Testis (tissue), 3 donors: Measurements from ENCODE around the gene TMBIM6. TPM values are rescaled to one million over a fixed set of nuclear protein-coding genes. Genes with fewer than 3 reads are reported as not detected.

Experiments
- DNase-seq: peaks from one replicate; pipeline ENCODE4 v3.0.0-alpha.2; 2019
- H3K27ac ChIP-seq, 2 donors: fragments of 200-600 bp; sonication (generic); one replicate each; pipeline ENCODE4 v1.5.1; 2019
- H3K27me3 ChIP-seq: fragments of 200-600 bp; sonication (generic); one replicate; pipeline ENCODE4 v1.5.1; 2019
- H3K36me3 ChIP-seq: fragments of 200-600 bp; sonication (generic); one replicate; pipeline ENCODE4 v1.5.1; 2017; ENCODE audit warnings: low read depth; ENCODE audit errors: missing control alignments
- H3K4me1 ChIP-seq: fragments of 200-600 bp; sonication (generic); one replicate; pipeline ENCODE4 v1.5.1; 2019
- H3K4me3 ChIP-seq, 2 donors: fragments of 200-600 bp; sonication (generic); one replicate each; pipeline ENCODE4 v1.5.1; 2017 to 2019
- H3K9me3 ChIP-seq: fragments of 200-600 bp; sonication (generic); one replicate; pipeline ENCODE4 v1.5.1; 2017
- POLR2A ChIP-seq: fragments of 450-650 bp; IDR thresholded peaks from one replicate; pipeline ENCODE4 v1.6.1; 2017; ENCODE audit warnings: antibody characterized with exemption, mild to moderate bottlenecking, moderate library complexity
- WGBS, 2 donors: methylation state at CpG; one replicate each; pipeline ENCODE4 v1.1.5; 2018; 5-methylcytosine and 5-hydroxymethylcytosine counted together
- intact Hi-C: fragments of 100-400 bp; cut with DNase I; formaldehyde crosslinking; loops from one replicate; pipeline ENCODE4 v1.15.1; 2023; ENCODE audit warnings: low total_unique reads
- polyA plus RNA-seq: library from polyadenylated mRNA; stranded (reverse); fragments of 350-450 nt; fragmentation: Illumina TruSeq; extraction: RNeasy Lipid Tissue Mini Kit (QIAGEN cat#74804); gene quantifications from one replicate; pipeline ENCODE4 v1.2.3, GENCODE V29; 2014; ENCODE audit warnings: low read depth, low replicate concordance; ENCODE audit not compliant: insufficient read depth
- small RNA-seq, 2 donors: library from RNA; depleted of rRNA; stranded (forward); fragments of <200 nt; gene quantifications; one replicate each; pipeline ENCODE3, GENCODE V24; 2016
- total RNA-seq, 2 donors: library from RNA; depleted of rRNA; stranded (reverse); fragments of >200 nt; gene quantifications; one replicate each; pipeline ENCODE4 v1.2.3, GENCODE V29; 2016
- TF ChIP-seq, protein P1 (sequence below), 3 experiments: fragments of 450-650 bp in 2 of 3; fragments of 200-600 bp in 1 of 3; sonication (generic) in 1 of 3; IDR thresholded peaks; one replicate each; pipeline ENCODE4 v1.5.1; 2016 to 2019; ENCODE audit warnings: antibody characterized with exemption in 3 of 3, mild to moderate bottlenecking in 2 of 3, moderate library complexity in 1 of 3

The TMBIM6 gene
- total and polyA plus RNA-seq, 3 donors from 2014 or later, result 407 to 618 (median 440) TPM

DNA sequence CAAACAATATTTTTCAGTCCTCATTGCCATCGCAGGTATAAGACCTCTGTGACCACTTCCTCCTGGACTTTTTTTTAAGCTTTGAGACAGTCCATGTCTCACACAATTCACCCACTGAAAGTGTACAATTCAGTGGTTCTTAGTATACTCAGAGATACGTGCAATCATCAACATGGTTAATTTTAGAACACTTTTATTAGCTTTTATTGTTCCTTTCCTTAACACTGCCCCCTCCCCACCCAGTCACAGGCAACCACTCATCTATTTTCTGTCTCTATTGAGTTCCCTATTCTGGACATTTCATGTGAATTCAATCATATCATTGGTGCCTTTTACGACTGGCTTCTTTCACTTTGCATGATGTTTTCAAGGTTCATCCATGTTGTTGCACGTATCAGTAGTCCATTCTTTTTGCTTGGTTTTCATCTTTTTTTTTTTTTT, 70.6 kb downstream of the TMBIM6 start:
- no peaks in the 10 kb centered on the region for H3K9me3 ChIP-seq
- H3K36me3 ChIP-seq, result no peaks in the 10 kb centered on the region
- 68 to 71% methylated on average over 4 of the region's 4 CpGs for WGBS, 2 donors
- peak overlapping the region in 1 of 2 donors; percentile 1 for H3K27ac ChIP-seq
- no peak for DNase-seq
- TF ChIP-seq POLR2A, result no peak
- TF ChIP-seq, protein P1, sequence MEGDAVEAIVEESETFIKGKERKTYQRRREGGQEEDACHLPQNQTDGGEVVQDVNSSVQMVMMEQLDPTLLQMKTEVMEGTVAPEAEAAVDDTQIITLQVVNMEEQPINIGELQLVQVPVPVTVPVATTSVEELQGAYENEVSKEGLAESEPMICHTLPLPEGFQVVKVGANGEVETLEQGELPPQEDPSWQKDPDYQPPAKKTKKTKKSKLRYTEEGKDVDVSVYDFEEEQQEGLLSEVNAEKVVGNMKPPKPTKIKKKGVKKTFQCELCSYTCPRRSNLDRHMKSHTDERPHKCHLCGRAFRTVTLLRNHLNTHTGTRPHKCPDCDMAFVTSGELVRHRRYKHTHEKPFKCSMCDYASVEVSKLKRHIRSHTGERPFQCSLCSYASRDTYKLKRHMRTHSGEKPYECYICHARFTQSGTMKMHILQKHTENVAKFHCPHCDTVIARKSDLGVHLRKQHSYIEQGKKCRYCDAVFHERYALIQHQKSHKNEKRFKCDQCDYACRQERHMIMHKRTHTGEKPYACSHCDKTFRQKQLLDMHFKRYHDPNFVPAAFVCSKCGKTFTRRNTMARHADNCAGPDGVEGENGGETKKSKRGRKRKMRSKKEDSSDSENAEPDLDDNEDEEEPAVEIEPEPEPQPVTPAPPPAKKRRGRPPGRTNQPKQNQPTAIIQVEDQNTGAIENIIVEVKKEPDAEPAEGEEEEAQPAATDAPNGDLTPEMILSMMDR (IDR thresholded peaks at IDR 0.05), result no peak
- intact Hi-C loops, result no loop called here
- H3K4me1 ChIP-seq, result peaks cover 46% of the 10 kb centered on the region
- no peak overlapping the region for H3K4me3 ChIP-seq
- H3K27me3 ChIP-seq, result no peaks in the 10 kb centered on the region

DNA sequence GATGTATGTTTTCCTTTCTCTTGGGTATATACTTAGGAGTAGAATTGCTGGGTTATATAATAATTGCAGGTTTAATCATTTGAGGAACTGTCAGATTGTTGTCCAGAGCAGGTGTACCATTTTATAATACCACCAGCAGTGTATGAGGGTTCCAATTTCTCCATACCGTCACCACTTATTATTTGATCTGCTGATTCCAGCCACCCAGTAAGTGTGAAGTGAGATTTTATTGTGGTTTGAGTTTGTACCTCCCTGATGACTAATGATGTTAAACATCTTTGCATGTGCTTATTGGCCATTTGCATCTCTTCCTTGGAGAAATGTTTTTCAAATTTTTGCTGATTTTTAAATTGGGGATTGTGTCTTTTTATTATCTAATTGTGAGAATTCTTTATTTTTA, 71.8 kb downstream of the TMBIM6 start:
- peaks cover 39% of the 10 kb centered on the region for H3K4me1 ChIP-seq
- no peaks in the 10 kb centered on the region for H3K27me3 ChIP-seq
- H3K36me3 ChIP-seq, result no peaks in the 10 kb centered on the region
- H3K4me3 ChIP-seq, result no peak overlapping the region
- H3K27ac ChIP-seq, result no peak overlapping the region
- H3K9me3 ChIP-seq, result no peaks in the 10 kb centered on the region
- no peak for TF ChIP-seq POLR2A
- TF ChIP-seq, protein P1 (IDR thresholded peaks at IDR 0.05), result no peak
- intact Hi-C loops, result no loop called here
- DNase-seq, result no peak
- WGBS, 2 donors, result 91 to 92% methylated on average over 1 of the region's 1 CpG

Small RNA genes within 50 kb of the gene (small RNA-seq; reads per million reads assigned to genes)
- gene AC020612.2 (0 reads per million in 2 donors), gene LSM6P2 (0 reads per million in 2 donors)

Other genes with a start within 250 kb of the TMBIM6 start
- 1 to 10 TPM; 4.5 to 8.3 TPM for gene KCNH3, start 202.5 kb upstream of the TMBIM6 start, total RNA-seq
- gene KCNH3, start 202.5 kb upstream of the TMBIM6 start, polyA plus RNA-seq, result 4.5 TPM
- gene MCRS1, start 173.4 kb upstream of the TMBIM6 start, total RNA-seq, result 100 to 1,000 TPM in 1 of 2 donors, 10 to 100 TPM in 1; 95.8 to 105 TPM
- 104 TPM for gene MCRS1, start 173.4 kb upstream of the TMBIM6 start, polyA plus RNA-seq
- gene FAM186B, start 135.9 kb upstream of the TMBIM6 start, total RNA-seq, result 10 to 100 TPM; 54.9 to 68.6 TPM
- gene FAM186B, start 135.9 kb upstream of the TMBIM6 start, polyA plus RNA-seq, result 178 TPM
- 10 to 100 TPM; 49.2 to 66.7 TPM for gene PRPF40B, start 118.0 kb upstream of the TMBIM6 start, total RNA-seq
- gene PRPF40B, start 118.0 kb upstream of the TMBIM6 start, polyA plus RNA-seq, result 66.8 TPM
- 10 to 100 TPM; 40.5 to 73.5 TPM for gene FMNL3, start 34.2 kb upstream of the TMBIM6 start, total RNA-seq
- gene FMNL3, start 34.2 kb upstream of the TMBIM6 start, polyA plus RNA-seq, result 26.0 TPM
- gene NCKAP5L, start 86.9 kb downstream of the TMBIM6 start, total RNA-seq, result 10 to 100 TPM; 63.5 to 79.7 TPM
- gene NCKAP5L, start 86.9 kb downstream of the TMBIM6 start, polyA plus RNA-seq, result 22.0 TPM
- 1 to 10 TPM; 5.1 to 5.8 TPM for gene BCDIN3D, start 101.5 kb downstream of the TMBIM6 start, total RNA-seq
- gene BCDIN3D, start 101.5 kb downstream of the TMBIM6 start, polyA plus RNA-seq, result 4.9 TPM
- 10 to 100 TPM; 14.6 to 15.3 TPM for gene FAIM2, start 162.3 kb downstream of the TMBIM6 start, total RNA-seq
- 67.5 TPM for gene FAIM2, start 162.3 kb downstream of the TMBIM6 start, polyA plus RNA-seq
- gene AQP2, start 209.2 kb downstream of the TMBIM6 start, total RNA-seq, result 1 to 10 TPM in 1 of 2 donors, under 1 TPM in 1; 0.79 to 1.9 TPM
- 1.1 TPM for gene AQP2, start 209.2 kb downstream of the TMBIM6 start, polyA plus RNA-seq
- 100 to 1,000 TPM; 128 to 134 TPM for gene AQP5, start 220.3 kb downstream of the TMBIM6 start, total RNA-seq
- 414 TPM for gene AQP5, start 220.3 kb downstream of the TMBIM6 start, polyA plus RNA-seq
- 1 to 10 TPM; 1.7 to 2.2 TPM for gene AQP6, start 231.4 kb downstream of the TMBIM6 start, total RNA-seq
- 3.1 TPM for gene AQP6, start 231.4 kb downstream of the TMBIM6 start, polyA plus RNA-seq